Small intestine (tissue), 7 donors: Measurements from ENCODE around the gene AZIN2. TPM values are rescaled to one million over a fixed set of nuclear protein-coding genes. Genes with fewer than 3 reads are reported as not detected.
A peak's percentile ranks its signal among the peaks of the same experiment; 100 is the strongest.

Experiments
- DNase-seq, 2 donors: peaks; one replicate each; pipeline versions ENCODE4 v3.0.0 to v3.0.0-alpha.2; 2013
- FAIRE-seq: peaks from 2 replicates; lab custom pipeline; 2012; peaks lifted over from hg19 to GRCh38; lab: Jason Lieb, UNC
- H3K27ac ChIP-seq, 3 donors: one replicate each; pipeline ENCODE4 v1.5.1; 2013; ENCODE audit warnings: low read length in 2 of 3, mild to moderate bottlenecking in 2 of 3, control low read depth in 1 of 3, inconsistent platforms in 1 of 3, low read depth in 1 of 3, moderate library complexity in 1 of 3
- H3K27me3 ChIP-seq, 3 donors: one replicate each; pipeline ENCODE4 v1.6.1; 2013; ENCODE audit warnings: low read length in 3 of 3, inconsistent platforms in 1 of 3; ENCODE audit not compliant: control insufficient read depth in 3 of 3, insufficient read depth in 3 of 3
- H3K36me3 ChIP-seq, 3 donors: one replicate each; pipeline ENCODE4 v1.6.1; 2013; ENCODE audit warnings: low read length in 3 of 3, inconsistent platforms in 1 of 3, low read depth in 1 of 3, mild to moderate bottlenecking in 1 of 3, moderate library complexity in 1 of 3; ENCODE audit not compliant: control insufficient read depth in 3 of 3, insufficient read depth in 2 of 3
- H3K4me1 ChIP-seq, 3 donors: one replicate each; pipeline ENCODE4 v1.6.1; 2013; ENCODE audit warnings: low read length in 2 of 3, inconsistent platforms in 1 of 3, low read depth in 1 of 3, mild to moderate bottlenecking in 1 of 3, moderate library complexity in 1 of 3; ENCODE audit not compliant: control insufficient read depth in 3 of 3, insufficient read depth in 2 of 3
- H3K4me3 ChIP-seq, 3 donors: one replicate each; pipeline ENCODE4 v1.5.1; 2013; ENCODE audit warnings: low read length in 3 of 3, control low read depth in 1 of 3, inconsistent platforms in 1 of 3, low read depth in 1 of 3, mild to moderate bottlenecking in 1 of 3, moderate library complexity in 1 of 3
- H3K9me3 ChIP-seq, 2 donors: one replicate each; pipeline ENCODE4 v1.6.1; 2013; ENCODE audit warnings: low read depth in 1 of 2, low read length in 1 of 2; ENCODE audit not compliant: control insufficient read depth in 2 of 2, insufficient read depth in 1 of 2
- WGBS, 3 donors: extraction: QIAGEN DNeasy Blood & Tissue Kit; methylation state at CpG; one replicate each; pipeline ENCODE4 v1.1.7; 2013; 5-methylcytosine and 5-hydroxymethylcytosine counted together
- polyA plus RNA-seq, 4 donors: library from polyadenylated mRNA; stranded (reverse) in 3 of 4; unstranded in 1 of 4; fragments of 200-250 nt in 3 of 4; fragments of 120-200 nt in 1 of 4; gene quantifications; one replicate each; pipeline versions ENCODE4 v1.2.1 to v1.2.3, GENCODE V29; 2013
- donor health status: healthy with polysubstance abuse.
- donor health status: control.
- donor health status: control.
- donor health status: Bipolar disorder and iron deficiency.
- donor health status: healthy.

Gene AZIN2
- polyA plus RNA-seq, 4 donors, result 1.1 to 1.6 (median 1.5) TPM; not detected in 1

DNA sequence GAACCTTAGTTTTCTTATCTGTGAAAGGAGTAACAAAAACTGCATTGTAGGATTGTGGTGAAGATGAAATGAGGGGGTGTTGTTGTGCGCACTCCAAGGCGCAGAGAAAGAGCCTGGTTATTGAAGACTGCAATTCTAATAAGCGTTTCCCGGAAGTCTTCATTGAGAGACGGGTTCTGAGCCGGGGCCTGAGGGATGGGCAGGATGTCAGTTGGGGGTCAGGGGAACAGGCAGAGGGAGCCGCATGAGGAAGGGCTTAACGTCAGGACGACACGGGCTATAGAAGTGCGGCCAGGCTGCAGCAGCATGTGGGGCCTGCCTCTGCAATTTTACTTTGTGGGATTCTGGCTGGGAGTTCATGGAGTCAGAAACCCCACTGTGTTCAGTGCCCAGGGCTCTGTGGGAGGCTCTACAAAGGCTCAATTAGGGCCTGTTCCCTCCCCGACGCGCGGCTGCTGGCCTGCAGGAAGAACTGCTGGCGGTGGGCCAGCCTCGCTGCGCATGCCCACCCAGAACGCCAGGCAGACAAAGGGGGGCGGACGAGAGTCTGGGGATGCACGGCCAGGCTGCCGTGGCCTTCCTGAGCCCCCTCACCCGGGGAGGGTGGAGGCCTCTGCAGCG, 80.2 kb downstream of the AZIN2 start:
- H3K4me1 ChIP-seq, result no peaks in the 10 kb centered on the region
- H3K4me3 ChIP-seq, result no peak overlapping the region
- 45 to 83% (median 74%) methylated on average over 24 to 25 of the region's 25 CpGs for WGBS, 3 donors
- peaks cover 0 to 14% (median 0%) of the 10 kb centered on the region in 3 donors for H3K36me3 ChIP-seq
- FAIRE-seq (no peak), DNase-seq (peak in 1 of 2 donors; percentile 47)
- no peaks in the 10 kb centered on the region for H3K27me3 ChIP-seq
- peaks cover 0 to 2% of the 10 kb centered on the region in 2 donors for H3K9me3 ChIP-seq
- peak overlapping the region in 1 of 3 donors; percentile 47 for H3K27ac ChIP-seq

DNA sequence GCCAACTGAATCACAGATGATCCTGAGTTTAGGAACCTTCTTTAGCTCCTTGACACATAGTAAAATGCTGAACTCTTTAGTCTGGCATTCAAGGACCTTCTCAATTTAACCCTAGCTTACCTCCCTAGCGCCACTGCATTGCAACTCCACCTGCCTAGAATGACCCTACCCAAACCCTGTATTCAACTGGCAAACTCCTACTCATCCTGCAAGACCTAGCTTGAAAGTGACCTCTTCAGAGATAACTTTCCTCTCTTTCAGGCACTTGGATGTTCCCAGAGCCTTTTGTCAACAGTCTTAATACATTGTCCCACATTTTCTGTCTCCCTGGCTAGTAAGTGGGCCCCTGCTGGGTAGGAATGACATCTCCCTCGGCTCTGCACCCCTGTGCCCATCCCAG, 81.2 kb downstream of the AZIN2 start:
- peaks cover 0 to 14% (median 0%) of the 10 kb centered on the region in 3 donors for H3K36me3 ChIP-seq
- H3K4me1 ChIP-seq, result no peaks in the 10 kb centered on the region
- no peak for FAIRE-seq
- H3K4me3 ChIP-seq, result no peak overlapping the region
- 83 to 91% (median 89%) methylated on average over 2 of the region's 2 CpGs for WGBS, 3 donors
- H3K27ac ChIP-seq, result no peak overlapping the region
- DNase-seq, result no peak
- H3K27me3 ChIP-seq, result no peaks in the 10 kb centered on the region
- peaks cover 0 to 2% of the 10 kb centered on the region in 2 donors for H3K9me3 ChIP-seq

DNA sequence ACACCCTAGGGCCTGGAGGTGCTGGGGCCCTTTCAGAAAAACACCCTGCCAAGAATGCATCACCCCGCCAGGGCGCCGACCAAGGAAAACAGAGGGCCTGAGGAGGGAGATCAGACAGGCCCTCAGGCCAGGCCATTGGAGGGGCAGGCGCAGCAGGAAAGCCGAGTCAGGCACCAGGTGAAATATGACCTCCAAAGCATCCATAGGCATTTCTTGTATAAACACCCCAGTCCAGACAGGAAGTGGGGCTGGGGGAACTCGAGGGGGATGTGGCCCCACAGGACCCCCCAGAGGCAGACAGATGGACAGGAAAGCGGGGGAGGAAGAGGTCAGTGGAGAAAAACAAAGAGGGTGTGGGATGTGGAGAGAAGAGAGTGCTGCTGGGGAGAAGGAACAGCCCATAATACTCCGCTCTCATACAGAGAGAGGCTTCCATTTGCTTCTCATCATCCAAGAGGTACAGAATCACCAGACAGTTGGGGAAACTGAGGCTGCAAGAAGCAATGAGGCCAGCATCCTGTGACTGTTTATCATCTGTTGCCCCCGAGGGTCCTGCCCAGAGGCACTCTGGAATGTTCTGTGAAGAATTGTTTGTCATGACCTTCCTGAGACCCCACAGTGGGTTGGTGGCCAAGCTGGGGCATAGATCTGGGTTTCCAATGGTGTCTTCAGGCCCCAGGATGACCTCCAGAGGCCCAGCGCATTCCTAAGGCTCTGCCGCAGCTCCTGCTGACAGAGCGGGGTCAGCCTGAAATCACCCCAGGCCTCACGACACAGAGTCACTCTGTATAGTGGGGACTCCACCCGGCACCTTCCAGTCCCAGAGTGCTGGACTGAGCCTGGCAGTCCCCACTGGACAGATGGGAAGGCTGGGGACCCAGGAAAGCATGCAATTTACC, 82.9 kb downstream of the AZIN2 start:
- Histone ChIP-seq H3K4me3 (no peak overlapping the region), H3K9me3 (peaks cover 0 to 2% of the 10 kb centered on the region in 2 donors), H3K27ac (no peak overlapping the region), H3K36me3 (peaks cover 0 to 9% (median 0%) of the 10 kb centered on the region in 3 donors), H3K27me3 (no peaks in the 10 kb centered on the region), H3K4me1 (no peaks in the 10 kb centered on the region)
- DNase-seq (no peak), FAIRE-seq (no peak)
- WGBS, 3 donors, result 72 to 86% (median 83%) methylated on average over 14 of the region's 14 CpGs

DNA sequence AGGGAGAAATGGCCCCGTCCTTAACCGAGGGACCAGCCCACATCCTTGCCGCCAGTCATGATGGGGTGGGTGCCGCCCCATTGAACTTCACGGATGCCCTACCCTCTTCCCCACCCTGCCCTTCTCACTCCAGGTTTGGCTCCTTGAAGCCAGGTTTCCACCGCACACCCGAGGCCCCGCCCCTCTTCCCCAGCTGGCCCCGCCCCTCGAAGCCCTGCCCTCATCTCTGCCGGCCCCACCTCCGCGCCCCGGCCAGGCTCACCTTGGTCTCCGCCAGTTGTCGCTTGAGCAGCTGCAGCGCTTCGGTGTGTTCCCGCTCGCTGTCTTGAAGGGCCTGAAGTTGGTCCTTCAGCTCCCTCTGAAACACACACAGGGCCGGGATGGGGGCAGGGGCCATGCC, 84.3 kb downstream of the AZIN2 start:
- WGBS, 3 donors, result 90% methylated on average over 21 of the region's 21 CpGs
- H3K27ac ChIP-seq, result no peak overlapping the region
- peaks cover 0 to 4% (median 0%) of the 10 kb centered on the region in 3 donors for H3K36me3 ChIP-seq
- H3K4me1 ChIP-seq, result no peaks in the 10 kb centered on the region
- no peak for DNase-seq
- no peak for FAIRE-seq
- H3K4me3 ChIP-seq, result no peak overlapping the region
- H3K9me3 ChIP-seq, result peaks cover 0 to 2% of the 10 kb centered on the region in 2 donors
- H3K27me3 ChIP-seq, result no peaks in the 10 kb centered on the region

DNA sequence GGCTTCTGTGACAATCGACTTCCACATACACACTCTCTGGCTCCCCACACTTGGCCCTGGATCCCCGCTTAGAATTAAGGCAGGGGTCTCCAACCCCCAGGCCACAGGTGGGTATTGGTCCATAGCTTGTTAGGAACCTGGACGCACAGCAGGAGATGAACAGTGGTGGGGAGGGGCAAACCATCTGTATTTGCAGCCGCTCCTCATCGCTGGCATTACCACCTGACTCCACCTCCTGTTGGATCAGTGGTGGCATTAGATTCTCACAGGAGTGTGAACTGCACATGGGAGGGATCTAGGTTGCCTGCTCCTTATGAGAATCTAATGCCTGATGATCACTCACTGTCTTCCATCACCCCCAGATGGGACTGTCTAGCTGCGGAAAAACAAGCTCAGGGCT, 84.9 kb downstream of the AZIN2 start:
- no peaks in the 10 kb centered on the region for H3K27me3 ChIP-seq
- peaks cover 0 to 4% (median 0%) of the 10 kb centered on the region in 3 donors for H3K36me3 ChIP-seq
- H3K4me3 ChIP-seq, result no peak overlapping the region
- H3K4me1 ChIP-seq, result no peaks in the 10 kb centered on the region
- no peak for FAIRE-seq
- WGBS, 3 donors, result 94 to 95% (median 95%) methylated on average over 6 of the region's 6 CpGs
- no peak overlapping the region for H3K27ac ChIP-seq
- H3K9me3 ChIP-seq, result peaks cover 0 to 2% of the 10 kb centered on the region in 2 donors
- no peak for DNase-seq

DNA sequence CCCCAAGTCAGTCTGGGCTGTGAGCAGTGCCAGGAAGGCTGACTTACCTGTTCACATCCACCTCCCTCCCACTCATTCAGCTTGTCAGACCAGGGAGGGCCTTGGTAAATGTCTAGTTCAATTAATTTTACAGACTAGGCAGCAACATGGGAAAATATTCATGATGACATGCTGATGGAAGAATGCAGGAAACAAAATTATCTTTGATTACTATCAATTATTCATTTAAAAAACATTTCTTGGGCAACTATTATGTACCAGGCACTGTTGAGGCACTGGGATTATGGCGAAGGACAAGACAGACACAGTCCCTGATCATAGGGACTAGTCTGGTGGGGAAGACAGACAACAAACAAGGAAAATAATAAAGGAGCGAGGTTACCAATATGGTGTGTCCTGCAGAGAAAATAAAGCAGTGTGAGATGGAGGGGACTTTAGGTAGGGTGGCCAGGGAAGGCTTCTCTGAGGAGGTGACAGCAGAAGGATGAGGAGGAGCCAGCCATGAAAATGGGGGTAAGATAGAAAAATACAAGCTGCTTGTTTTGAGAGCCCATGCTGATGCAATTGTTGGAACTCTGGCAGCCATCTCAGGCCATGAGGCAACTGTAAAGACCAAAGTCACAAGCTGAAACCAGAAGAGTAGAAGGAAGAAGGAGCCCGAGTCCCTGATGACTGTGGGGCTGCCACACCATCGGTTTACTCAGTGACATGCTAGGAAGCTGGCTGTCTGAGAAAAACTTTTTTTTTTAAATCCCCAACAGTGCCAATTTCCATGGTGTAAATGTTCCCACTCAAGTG, 86.9 kb downstream of the AZIN2 start:
- DNase-seq, result no peak
- H3K9me3 ChIP-seq, result peaks cover 0 to 2% of the 10 kb centered on the region in 2 donors
- H3K36me3 ChIP-seq, result peaks cover 0 to 9% (median 0%) of the 10 kb centered on the region in 3 donors
- no peak overlapping the region for H3K4me3 ChIP-seq
- no peaks in the 10 kb centered on the region for H3K27me3 ChIP-seq
- 90 to 95% (median 92%) methylated on average over 4 of the region's 4 CpGs for WGBS, 3 donors
- H3K27ac ChIP-seq, result no peak overlapping the region
- H3K4me1 ChIP-seq, result no peaks in the 10 kb centered on the region
- no peak for FAIRE-seq

DNA sequence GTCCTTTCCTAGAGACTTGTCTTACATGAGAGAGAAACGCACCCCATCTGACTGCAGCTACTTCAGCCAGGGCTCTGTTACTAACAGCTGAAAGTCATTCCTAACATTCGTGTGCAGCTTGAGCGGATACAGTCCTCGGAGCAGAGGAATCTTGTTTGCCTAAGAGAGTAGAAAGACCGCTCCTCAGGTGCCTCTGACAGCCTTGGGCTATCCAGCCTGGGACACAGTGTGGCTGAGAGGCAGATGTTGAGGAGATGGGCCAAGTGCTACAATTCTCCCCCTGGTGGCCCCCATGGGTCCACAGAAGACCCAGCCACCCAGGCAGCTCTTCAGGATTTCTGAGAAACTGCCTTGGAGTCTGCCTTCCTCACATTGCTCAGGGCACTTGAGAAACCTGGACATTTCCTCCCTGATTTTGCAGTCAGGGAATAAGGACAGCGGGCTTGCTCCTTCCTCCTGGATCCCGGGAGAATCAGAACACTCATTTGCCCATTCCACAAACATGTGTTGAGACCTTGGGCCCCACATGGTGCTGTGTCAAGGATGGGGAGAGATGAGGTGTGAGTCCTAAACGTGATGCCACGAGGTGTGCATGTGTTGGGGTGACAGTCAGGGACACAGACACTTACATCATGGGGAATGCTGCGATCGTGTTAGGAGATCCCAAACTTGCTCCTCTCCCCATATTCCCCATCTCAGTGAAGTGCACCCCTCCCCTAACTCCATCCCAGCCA, 87.8 kb downstream of the AZIN2 start:
- no peak for DNase-seq
- Histone ChIP-seq H3K4me1 (no peaks in the 10 kb centered on the region), H3K9me3 (peaks cover 0 to 2% of the 10 kb centered on the region in 2 donors), H3K36me3 (peaks cover 0 to 9% (median 0%) of the 10 kb centered on the region in 3 donors), H3K27me3 (no peaks in the 10 kb centered on the region), H3K27ac (no peak overlapping the region), H3K4me3 (no peak overlapping the region)
- no peak for FAIRE-seq
- WGBS, 3 donors, result 70 to 82% (median 81%) methylated on average over 11 of the region's 11 CpGs
